GM18519 (cell line): Measurements from ENCODE around the gene SLC4A9.
A peak's percentile ranks its signal among the peaks of the same experiment; 100 is the strongest.
"Not testable (repeated sequence)": the region's sequence is repeated elsewhere in the genome, so short reads cannot be mapped to it uniquely, and the experiment has no call there.

Experiments used
- ATAC-seq: cut with Tn5 transposase; IDR thresholded peaks from one replicate; pipeline ENCODE4 v1.9.1; 2021; ENCODE audit warnings: mild to moderate bottlenecking, moderate library complexity; ENCODE audit not compliant: unreplicated experiment, low FRiP score

The SLC4A9 gene

GRCh38 chr5:140338336-140338735 lies 21.7 kb upstream of the SLC4A9 start:
- ATAC-seq: no peak

GRCh38 chr5:140338908-140339307 lies 21.1 kb upstream of the SLC4A9 start:
- ATAC-seq: no peak

- no peak for ATAC-seq
Observed at GRCh38 chr5:140339636-140340035, 20.4 kb upstream of the SLC4A9 start.

DNA sequence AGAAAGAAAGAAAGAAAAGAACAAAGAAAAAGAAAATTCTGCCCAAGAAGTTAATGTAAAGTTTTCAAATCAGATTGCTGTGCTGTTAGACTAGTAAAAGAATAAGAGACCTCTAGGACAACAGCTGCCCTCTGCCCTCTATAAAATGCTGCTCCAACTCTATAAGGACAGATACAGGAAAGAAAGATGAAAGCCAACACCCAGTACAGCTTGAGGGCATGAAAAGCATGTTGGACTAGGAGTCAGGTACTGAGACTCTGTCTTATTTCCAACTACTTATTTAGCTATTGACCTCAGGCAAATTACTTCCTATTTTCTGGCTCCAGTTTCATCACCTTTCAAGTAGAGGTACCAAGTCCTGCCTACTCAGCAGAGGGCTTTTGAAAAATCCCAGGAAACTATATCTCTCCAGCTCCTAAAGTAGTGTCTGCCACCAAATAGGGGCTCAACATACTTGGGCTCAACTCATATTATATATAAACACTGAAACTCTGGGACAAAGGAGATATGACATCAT lies 19.3 kb upstream of the SLC4A9 start:
- no peak for ATAC-seq

DNA sequence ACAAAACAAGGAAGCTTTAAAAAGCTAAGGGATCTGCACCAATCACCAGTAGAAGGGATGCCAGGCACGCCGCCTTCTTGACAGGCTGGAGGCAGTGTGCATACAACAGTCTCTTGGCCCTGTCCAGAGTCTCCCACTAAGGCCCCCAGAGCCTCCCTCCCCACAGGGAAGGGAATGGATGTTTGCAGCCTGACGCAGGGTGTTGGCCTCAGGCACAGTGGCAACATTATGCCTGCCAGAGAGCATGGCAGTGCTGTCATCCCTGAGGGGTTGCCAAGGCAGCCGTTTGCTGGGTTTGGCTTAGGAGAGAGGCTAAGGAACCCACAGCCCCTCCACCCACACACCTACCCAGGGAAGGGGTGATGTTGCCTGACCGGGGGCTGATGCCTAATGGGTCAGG lies 18.4 kb upstream of the SLC4A9 start:
- ATAC-seq: no peak

GRCh38 chr5:140342287-140342686 lies 17.7 kb upstream of the SLC4A9 start:
- ATAC-seq: no peak

GRCh38 chr5:140342896-140343295 lies 17.1 kb upstream of the SLC4A9 start:
- ATAC-seq: no peak

GRCh38 chr5:140343849-140344248 lies 16.1 kb upstream of the SLC4A9 start:
- not testable (repeated sequence) for ATAC-seq

DNA sequence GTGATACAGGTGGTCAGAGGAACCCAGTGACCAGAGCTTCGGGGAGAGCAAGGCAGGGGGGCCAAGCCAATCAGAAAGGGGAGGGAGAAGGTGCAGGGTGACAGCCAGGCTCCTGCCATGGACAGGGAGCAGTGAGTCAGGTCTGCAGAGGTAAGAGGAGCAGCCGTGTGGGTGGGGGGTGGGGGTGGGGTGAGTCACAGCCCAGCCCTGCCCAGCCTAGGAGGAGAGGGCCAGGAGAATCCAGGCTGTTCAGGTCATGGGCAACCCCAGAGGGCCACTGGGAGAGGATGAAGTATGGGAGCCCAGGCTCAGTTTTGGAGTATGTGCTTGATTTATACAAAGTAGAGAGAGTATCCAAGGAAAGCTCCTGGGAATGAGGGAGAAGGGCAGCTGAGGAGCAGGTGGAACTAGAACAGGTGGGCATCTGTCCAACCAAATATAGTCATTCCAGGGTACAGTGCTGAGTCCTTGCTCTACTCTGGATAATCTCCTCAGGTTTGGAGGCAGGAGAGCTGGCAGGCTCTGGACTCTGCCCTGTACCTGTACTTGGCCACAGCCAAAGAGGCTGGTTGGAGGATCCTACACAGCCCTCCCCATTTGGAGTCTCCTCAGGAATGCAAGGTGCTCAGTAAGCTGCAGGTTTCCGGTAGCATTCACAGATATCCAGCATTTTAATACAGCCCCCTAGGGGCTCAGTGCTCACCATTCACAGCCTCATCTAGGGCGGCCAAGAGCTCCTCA lies 15.1 kb upstream of the SLC4A9 start:
- no peak for ATAC-seq

GRCh38 chr5:140345919-140346347 lies 14.1 kb upstream of the SLC4A9 start:
- peak; percentile 7 for ATAC-seq

- peak; percentile 62 for ATAC-seq
Observed at GRCh38 chr5:140346348-140347221, 13.4 kb upstream of the SLC4A9 start, which contains the start of gene HBEGF. Gene HBEGF, minus strand, starts transcription at chr5:140346603. Its CDS starts 275 bp downstream, at chr5:140346328.

GRCh38 chr5:140347360-140347759 lies 12.6 kb upstream of the SLC4A9 start:
- no peak for ATAC-seq

- no peak for ATAC-seq
Observed at GRCh38 chr5:140348104-140348503, 11.9 kb upstream of the SLC4A9 start.

DNA sequence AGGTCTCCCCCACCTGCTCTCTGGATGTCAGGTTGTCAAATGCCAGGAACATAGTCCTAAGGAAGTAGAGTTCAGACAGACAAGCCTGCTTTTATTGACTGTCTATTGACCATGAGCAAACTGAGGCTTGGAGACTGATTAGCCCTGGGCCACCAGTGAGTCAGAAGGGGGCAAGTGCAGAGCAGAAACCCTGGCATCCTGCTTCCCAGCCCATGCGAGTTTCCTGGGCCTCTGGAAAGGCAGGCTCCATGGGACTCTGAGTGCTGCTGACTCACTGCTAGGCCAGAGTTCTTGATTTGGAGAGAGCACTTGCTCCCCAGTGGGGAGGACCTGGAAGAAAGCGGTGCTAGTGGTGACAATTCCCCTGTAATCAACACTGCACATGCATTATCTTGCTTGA lies 10.8 kb upstream of the SLC4A9 start:
- ATAC-seq: no peak

DNA sequence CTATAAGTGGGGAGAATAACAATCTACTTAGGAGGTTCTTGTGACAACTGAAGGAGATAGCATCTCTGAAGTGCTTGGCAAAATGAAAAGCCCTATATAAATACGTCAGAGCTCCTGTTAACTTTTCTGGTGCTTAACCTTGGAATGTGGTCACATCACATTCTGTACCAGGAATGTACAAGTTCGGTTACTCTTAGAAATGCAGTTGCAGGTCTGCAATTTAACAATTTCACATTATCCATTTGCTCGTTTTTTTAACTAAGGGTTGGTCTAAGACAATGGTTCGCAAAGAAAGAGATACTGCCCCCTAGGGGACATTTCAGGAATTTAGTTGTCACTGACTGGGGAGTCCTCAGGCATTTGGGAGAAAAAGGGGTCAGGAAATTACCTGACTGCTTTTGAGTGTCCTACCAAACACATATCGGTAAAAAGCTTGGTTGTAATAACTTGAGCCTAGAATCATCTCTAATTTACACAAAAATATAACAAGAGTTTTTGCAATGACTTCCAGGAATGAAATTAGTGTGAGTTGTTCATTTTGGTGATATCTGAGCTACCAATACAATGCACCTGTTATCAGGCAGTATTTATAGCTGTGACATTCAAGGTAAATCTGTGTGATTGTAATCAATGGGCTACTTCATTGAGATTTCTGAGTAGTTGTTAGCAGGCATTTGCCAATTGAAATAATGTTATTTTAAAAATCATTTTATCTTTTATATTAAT lies 8.2 kb upstream of the SLC4A9 start:
- ATAC-seq: peak; percentile 84

DNA sequence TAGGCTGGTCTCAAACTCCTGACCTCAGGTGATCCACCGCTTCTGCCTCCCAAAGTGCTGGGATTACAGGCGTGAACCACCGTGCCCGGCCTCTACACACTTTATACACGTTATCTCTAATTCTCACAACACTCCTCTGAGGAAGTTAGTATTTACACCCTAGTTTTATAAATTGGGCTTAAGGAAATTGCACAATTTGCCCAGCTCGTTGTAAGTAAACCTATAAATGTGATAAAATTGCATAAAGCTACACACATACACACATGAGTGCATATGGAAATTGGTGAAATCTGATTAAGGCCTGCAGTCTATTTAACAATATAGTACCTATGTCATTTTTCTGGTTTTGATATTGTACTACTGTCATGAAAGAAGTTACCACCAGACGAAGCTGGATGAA lies 4.4 kb upstream of the SLC4A9 start:
- no peak for ATAC-seq

DNA sequence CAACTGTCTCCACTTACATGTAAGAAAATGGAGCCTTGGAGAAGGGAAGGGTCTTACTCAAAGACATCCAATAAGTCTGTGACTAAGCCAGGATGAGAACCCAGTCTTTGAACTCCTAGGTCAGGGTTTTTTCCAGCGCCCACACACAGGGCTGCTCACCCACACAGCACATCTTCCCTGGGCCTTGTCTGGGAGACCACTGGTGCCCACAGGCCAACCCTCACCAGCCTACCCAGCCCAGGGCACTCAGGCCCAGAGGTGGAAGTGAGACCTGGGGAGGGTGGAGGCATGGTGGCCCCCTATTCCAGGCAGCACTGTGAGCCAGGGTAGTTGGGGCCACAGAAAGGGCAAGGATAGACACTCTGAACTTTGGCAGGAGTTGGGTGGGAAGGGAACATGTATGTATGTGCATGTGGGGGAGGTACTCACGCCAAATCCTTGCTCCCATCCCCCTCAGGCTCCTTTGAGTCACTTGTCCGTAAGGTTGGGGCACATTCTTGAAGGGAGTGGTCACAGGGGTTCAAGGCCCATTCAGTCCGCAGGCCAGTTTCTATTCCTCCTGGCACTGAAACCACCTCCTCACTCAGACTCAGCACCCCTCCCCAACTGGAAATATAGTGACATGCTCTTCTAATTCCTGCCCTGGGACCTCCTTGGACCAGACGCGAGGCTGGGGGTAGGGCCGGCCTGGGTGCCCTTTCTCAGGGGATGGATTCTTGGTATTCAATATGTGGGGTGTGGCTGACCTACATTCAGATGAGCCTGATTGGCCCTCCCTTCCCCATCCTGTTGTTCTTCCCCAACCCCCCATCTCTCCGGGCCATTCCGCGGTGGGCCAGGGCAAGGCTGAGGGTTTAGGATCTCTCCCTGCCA lies 2.9 kb upstream of the SLC4A9 start:
- ATAC-seq: no peak

DNA sequence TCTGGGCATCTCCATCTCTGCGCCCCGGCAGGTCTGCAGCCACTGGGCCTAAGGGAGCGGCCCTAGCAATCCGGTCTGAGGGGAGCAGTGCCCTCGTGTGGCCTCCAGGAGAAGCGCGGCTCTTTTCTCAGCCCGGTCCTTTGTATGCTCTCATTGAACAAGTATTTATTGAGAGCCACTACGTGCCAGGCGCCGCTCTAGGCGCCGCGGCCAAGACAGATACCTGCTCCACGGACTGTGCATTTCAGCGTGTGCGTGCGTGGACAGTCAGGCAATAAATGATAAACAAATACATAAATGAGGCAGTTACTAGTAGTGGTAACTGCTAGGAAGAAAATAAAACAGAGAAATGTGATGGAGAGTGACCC lies 2.3 kb upstream of the SLC4A9 start:
- ATAC-seq: peak; percentile 77

DNA sequence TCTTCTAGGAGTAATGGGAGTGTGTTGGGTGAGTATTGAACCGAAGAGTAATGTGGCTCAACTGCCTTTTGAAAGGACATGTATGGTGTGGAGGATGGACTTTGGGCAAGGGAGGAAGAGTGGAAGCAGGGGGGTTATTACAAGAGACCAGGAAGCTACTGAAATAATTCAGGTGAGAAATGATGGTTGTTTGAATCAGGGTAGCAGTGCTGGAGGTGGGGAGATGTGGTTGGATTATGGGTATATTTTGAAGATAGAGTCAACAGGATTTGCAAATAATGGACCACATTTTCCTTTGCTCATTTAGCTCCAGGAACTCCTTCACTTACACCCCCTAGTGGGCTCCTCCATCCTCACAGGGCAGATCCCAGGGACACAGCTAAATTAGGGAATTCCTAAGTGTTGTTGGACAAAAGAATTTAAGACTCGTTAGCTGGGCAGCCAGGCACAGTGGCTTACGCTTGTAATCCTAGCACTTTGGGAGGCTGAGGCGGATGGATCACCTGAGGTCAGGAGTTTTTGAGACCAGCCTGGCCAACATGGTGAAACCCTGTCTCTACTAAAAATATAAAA lies 1.2 kb upstream of the SLC4A9 start:
- ATAC-seq: no peak
